GM20000 (cell line): ENCODE measurements around the gene USF3.

Source experiments
- DNase-seq: peaks from one replicate; pipeline ENCODE4 v3.0.0; 2012; ENCODE audit warnings: low spot score
- TF ChIP-seq, protein P1 (sequence below): IDR thresholded peaks from 2 replicates; pipeline ENCODE4 v1.5.1; 2012; ENCODE audit warnings: mild to moderate bottlenecking, control low read depth; ENCODE audit errors: extremely low read depth, missing control alignments

Gene USF3

DNA sequence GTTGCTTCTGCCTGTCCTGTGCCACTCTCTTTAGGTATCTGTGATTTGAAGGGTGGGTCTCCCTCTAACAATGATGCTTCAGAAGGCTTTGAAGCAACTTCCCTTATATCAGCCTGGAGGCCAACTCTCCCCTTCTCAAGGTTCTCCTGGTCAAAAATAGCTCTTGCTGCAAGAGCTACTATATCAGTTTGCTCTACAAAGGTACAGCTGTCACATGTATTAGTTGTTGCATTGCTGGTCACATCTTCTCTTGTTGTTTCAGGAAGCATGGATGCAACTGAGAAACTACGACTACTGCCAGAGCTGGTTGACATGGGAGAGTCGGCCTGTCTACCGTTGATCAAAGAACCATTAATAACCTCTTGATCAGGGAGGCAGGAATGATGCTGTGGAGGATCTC is 38.3 kb downstream of the USF3 start:
- TF ChIP-seq, protein P1, sequence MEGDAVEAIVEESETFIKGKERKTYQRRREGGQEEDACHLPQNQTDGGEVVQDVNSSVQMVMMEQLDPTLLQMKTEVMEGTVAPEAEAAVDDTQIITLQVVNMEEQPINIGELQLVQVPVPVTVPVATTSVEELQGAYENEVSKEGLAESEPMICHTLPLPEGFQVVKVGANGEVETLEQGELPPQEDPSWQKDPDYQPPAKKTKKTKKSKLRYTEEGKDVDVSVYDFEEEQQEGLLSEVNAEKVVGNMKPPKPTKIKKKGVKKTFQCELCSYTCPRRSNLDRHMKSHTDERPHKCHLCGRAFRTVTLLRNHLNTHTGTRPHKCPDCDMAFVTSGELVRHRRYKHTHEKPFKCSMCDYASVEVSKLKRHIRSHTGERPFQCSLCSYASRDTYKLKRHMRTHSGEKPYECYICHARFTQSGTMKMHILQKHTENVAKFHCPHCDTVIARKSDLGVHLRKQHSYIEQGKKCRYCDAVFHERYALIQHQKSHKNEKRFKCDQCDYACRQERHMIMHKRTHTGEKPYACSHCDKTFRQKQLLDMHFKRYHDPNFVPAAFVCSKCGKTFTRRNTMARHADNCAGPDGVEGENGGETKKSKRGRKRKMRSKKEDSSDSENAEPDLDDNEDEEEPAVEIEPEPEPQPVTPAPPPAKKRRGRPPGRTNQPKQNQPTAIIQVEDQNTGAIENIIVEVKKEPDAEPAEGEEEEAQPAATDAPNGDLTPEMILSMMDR: no peak
- no peak for DNase-seq

DNA sequence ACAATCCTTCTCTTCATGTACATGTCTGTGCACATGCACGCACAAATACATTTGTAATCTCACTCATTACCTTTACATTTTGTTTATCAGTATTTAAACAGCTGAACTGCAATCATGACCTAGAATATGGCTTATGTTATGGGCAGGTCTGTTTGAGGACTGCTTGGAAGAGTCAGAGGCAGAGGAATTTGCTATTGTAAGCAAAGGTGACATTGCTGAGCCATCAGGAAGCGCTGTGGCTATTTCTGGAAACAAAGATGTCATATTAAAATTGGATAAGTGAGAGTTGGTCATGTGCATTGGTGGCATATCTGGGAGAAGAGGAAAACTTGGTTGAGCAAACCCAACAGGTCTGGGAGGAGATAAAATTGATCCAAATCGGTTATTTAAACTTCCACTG is 41.6 kb downstream of the USF3 start:
- TF ChIP-seq, protein P1: no peak
- no peak for DNase-seq

DNA sequence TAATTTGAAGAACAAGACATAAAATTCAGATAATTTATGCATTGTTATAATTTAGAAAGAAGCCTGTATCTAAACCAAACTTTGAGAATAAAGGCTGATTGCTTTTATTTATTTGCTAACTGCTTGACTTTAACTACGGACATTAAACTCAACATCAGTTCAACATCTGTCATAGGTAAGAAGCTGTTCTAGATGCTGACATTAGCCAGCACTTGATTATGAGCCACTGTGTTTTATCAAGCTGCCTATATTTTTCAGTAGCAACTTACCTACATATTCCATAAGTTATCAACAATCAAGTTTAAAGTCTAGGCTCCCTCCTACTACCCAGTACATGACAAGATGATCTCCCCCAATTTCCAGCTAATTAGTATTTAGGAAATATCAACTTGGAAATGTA is 42.1 kb downstream of the USF3 start:
- DNase-seq: no peak
- TF ChIP-seq, protein P1: no peak

DNA sequence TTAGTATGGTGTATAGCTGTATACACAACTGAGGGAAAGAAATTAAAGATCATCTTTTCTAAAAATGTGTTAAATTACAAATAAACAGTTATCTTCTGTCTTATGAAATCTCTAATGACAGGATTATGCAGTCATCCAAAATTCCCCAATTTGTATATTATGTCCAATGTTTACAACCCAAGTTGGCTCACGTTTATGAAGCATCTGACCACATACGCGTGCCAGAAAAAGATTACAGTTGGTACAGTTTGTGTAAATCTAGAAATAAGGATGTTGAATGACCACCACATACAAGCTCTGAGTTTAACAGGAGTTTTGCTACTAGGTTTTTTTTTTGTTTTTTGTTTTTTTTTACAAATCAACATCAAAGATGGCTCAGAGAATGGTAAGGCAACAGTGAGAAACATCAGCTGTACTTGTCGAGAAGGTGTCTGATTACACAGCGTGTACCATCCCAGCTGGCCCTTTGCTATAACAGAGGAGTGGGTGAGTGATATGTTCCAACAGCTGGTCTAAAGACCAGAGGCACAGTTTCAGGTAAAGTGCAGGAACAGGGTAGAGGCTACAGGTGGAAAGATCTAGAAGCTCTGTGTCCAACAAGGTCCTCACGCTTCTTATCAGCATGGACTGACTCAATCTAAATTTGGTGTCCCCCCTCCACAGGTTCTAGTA is 47.1 kb downstream of the USF3 start:
- DNase-seq: no peak
- TF ChIP-seq, protein P1: no peak

DNA sequence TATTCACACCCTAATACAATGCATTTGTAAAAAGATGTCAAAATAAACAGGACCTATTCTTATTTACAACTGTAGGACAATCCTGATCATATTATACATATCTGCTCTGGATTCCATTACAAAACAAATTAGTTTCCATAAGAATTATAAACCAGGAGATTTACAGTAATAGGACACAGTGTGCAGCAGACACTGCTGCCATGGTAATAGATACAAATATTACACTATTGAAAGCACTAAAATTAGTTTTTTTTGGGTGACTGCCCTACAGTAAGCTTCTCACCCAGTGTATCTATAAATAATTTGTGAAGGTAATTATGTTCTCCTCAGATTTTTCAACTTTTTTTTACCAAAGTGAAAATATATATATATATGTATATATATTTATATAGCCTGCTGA is 47.9 kb downstream of the USF3 start:
- DNase-seq: no peak
- TF ChIP-seq, protein P1: no peak

GRCh38 chr3:113643583-113643982 is 52.9 kb downstream of the USF3 start:
- TF ChIP-seq, protein P1: no peak
- no peak for DNase-seq

GRCh38 chr3:113638910-113639309 is 57.5 kb downstream of the USF3 start:
- DNase-seq: no peak
- TF ChIP-seq, protein P1: no peak
